DOHH2 (cell line): ENCODE measurements around the gene ACTRT2.

Experiments used
- H3F3A ChIP-seq: fragments of 200-600 bp; sonication (generic), shearing (Covaris generic); 2 replicates; pipeline ENCODE4 v1.6.0; 2016; ENCODE audit warnings: antibody characterized with exemption, mild to moderate bottlenecking; ENCODE audit not compliant: control insufficient read depth, insufficient read depth
- H3K27ac ChIP-seq: fragments of 200-600 bp; sonication (generic); 2 replicates; pipeline ENCODE4 v1.5.1; 2014; ENCODE audit warnings: low read depth, mild to moderate bottlenecking, low read length, moderate library complexity
- H3K27me3 ChIP-seq: fragments of 200-600 bp; sonication (generic); 2 replicates; pipeline ENCODE4 v1.6.1; 2014; ENCODE audit warnings: mild to moderate bottlenecking, low read length, mixed read lengths; ENCODE audit not compliant: control insufficient read depth
- H3K36me3 ChIP-seq: fragments of 200-600 bp; sonication (generic); 2 replicates; pipeline ENCODE4 v1.6.1; 2014; ENCODE audit warnings: mild to moderate bottlenecking, low read length, moderate library complexity, mixed read lengths; ENCODE audit not compliant: control insufficient read depth
- H3K4me1 ChIP-seq: fragments of 200-600 bp; sonication (generic); 2 replicates; pipeline ENCODE4 v1.6.1; 2014; ENCODE audit warnings: mild to moderate bottlenecking, low read length, mixed read lengths; ENCODE audit not compliant: control insufficient read depth
- H3K4me2 ChIP-seq: fragments of 200-600 bp; sonication (generic); 2 replicates; pipeline ENCODE4 v1.6.0; 2014; ENCODE audit warnings: mild to moderate bottlenecking, low read length, moderate library complexity
- H3K4me3 ChIP-seq: fragments of 200-600 bp; sonication (generic); 2 replicates; pipeline ENCODE4 v1.5.1; 2014; ENCODE audit warnings: mild to moderate bottlenecking, low read length, mixed read lengths
- H3K79me2 ChIP-seq: fragments of 200-600 bp; sonication (generic); 2 replicates; pipeline ENCODE4 v1.6.1; 2014; ENCODE audit warnings: mild to moderate bottlenecking, low read length, mixed read lengths; ENCODE audit not compliant: control insufficient read depth
- H3K9me2 ChIP-seq: fragments of 200-600 bp; sonication (generic); replicated peaks from 2 replicates; pipeline ENCODE4 v1.6.1; 2014; ENCODE audit warnings: mild to moderate bottlenecking, low read length, mixed read lengths; ENCODE audit not compliant: control insufficient read depth
- H3K9me3 ChIP-seq: fragments of 200-600 bp; sonication (generic); 2 replicates; pipeline ENCODE4 v1.6.1; 2014; ENCODE audit warnings: antibody characterized with exemption, low read length, mixed read lengths; ENCODE audit not compliant: control insufficient read depth, insufficient read depth
- H4K20me1 ChIP-seq: fragments of 200-600 bp; sonication (generic); 2 replicates; pipeline ENCODE4 v1.6.0; 2014; ENCODE audit warnings: low read depth, mild to moderate bottlenecking, antibody characterized with exemption, low read length, moderate library complexity; ENCODE audit not compliant: control insufficient read depth, insufficient read depth
- EZH2phosphoT487 ChIP-seq: fragments of 200-600 bp; sonication (generic); IDR thresholded peaks from 2 replicates; pipeline ENCODE4 v1.6.1; 2017; ENCODE audit warnings: borderline replicate concordance, mild to moderate bottlenecking, antibody characterized with exemption, low read length, moderate library complexity, mixed read lengths
- TF ChIP-seq, protein P1 (sequence below): fragments of 200-600 bp; sonication (generic); IDR thresholded peaks from one replicate; pipeline ENCODE4 v1.5.1; 2014; ENCODE audit warnings: antibody characterized with exemption, mild to moderate bottlenecking, low read depth, low read length; ENCODE audit not compliant: poor library complexity, severe bottlenecking

Gene ACTRT2

DNA sequence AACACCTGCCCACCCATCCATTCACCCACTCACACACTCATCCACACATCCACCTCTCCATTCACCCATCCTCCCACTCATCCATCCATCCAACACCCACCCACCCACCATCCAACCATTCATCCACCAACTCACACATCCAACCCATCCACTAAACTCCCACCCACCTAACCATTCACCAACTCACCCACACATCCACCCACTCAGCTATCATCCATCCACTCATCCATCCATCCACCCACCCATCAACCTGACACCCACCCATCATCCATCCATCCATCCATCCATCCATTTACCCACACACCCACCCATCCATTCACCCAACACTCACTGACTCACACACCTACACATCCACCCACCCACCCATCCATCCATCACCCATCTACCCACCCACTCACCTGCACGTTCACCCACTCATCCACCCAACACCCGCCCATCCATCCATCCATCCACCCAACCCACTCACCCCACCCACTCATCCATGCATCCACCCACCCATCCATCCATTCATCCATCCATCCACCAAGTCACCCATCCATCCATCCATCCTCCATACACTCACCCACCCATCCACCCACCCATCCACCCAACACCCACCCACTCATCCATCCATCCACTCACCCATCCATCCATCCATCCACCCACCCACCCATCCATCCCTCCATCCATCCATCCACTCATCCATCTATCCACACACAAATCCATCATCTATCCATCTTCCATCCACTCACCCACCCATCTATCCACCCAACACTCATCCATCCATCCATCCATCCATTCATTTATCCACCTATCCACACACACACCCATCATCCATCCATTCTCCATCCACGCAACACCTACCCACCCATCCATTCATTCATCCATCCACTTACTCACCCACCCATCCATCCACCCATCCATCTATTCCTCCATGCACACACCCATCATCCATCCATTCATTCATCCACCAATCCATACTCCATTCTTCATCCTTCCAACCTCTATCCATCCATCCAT, 30.3 kb downstream of the ACTRT2 start:
- Histone ChIP-seq H3K4me3 (no peak overlapping the region), H3K4me2 (no peak overlapping the region), H3K36me3 (no peaks in the 10 kb centered on the region), H3K4me1 (no peaks in the 10 kb centered on the region), H3F3A (no peaks in the 10 kb centered on the region), H3K27me3 (peaks cover 5% of the 10 kb centered on the region; the same call in 1 of the 2 replicates), H3K9me3 (no peaks in the 10 kb centered on the region; the same call in 1 of the 2 replicates), H3K9me2 (no peaks in the 10 kb centered on the region; the same call in 1 of the 2 replicates), H3K27ac (no peak overlapping the region), H3K79me2 (no peaks in the 10 kb centered on the region), H4K20me1 (no peaks in the 10 kb centered on the region)
- TF ChIP-seq, protein P1, sequence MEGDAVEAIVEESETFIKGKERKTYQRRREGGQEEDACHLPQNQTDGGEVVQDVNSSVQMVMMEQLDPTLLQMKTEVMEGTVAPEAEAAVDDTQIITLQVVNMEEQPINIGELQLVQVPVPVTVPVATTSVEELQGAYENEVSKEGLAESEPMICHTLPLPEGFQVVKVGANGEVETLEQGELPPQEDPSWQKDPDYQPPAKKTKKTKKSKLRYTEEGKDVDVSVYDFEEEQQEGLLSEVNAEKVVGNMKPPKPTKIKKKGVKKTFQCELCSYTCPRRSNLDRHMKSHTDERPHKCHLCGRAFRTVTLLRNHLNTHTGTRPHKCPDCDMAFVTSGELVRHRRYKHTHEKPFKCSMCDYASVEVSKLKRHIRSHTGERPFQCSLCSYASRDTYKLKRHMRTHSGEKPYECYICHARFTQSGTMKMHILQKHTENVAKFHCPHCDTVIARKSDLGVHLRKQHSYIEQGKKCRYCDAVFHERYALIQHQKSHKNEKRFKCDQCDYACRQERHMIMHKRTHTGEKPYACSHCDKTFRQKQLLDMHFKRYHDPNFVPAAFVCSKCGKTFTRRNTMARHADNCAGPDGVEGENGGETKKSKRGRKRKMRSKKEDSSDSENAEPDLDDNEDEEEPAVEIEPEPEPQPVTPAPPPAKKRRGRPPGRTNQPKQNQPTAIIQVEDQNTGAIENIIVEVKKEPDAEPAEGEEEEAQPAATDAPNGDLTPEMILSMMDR = no peak
- TF ChIP-seq EZH2phosphoT487 = no peak

DNA sequence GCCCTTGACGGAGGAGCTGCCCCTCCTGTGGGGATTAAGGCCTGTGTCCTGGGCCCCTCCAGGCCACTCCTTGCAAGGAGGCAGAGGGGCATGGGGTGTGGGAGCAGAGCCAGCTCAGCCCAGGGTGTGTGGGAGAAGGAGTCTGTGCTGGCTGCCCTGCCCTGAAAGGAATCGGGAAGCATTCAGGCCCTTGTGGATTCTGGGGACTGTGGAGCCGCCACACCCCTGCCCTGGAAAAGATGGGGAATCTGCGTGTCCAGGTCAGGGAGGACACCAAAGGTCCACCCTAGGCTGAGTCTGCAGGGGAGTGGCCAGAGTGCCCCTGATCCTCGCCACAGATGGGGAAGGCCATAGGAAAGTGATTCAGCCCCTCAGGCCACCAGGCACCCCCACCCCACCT, 31.2 kb downstream of the ACTRT2 start:
- Histone ChIP-seq H3K4me3 (no peak overlapping the region), H3K27ac (no peak overlapping the region), H3K4me2 (no peak overlapping the region), H3K9me2 (no peaks in the 10 kb centered on the region), H3K9me3 (no peaks in the 10 kb centered on the region; the same call in 1 of the 2 replicates), H3K36me3 (no peaks in the 10 kb centered on the region), H4K20me1 (no peaks in the 10 kb centered on the region), H3K27me3 (no peaks in the 10 kb centered on the region), H3K79me2 (no peaks in the 10 kb centered on the region), H3F3A (no peaks in the 10 kb centered on the region), H3K4me1 (no peaks in the 10 kb centered on the region)
- TF ChIP-seq, protein P1 = no peak
- no peak for TF ChIP-seq EZH2phosphoT487

GRCh38 chr1:3053366-3053980, 32.2 kb downstream of the ACTRT2 start:
- Histone ChIP-seq H3K79me2 (no peaks in the 10 kb centered on the region), H3K27me3 (peaks cover 2% of the 10 kb centered on the region; the same call in 1 of the 2 replicates), H3F3A (no peaks in the 10 kb centered on the region), H3K9me3 (no peaks in the 10 kb centered on the region; the same call in 1 of the 2 replicates), H3K4me1 (no peaks in the 10 kb centered on the region), H4K20me1 (no peaks in the 10 kb centered on the region), H3K27ac (no peak overlapping the region), H3K4me2 (no peak overlapping the region), H3K36me3 (no peaks in the 10 kb centered on the region), H3K4me3 (no peak overlapping the region), H3K9me2 (no peaks in the 10 kb centered on the region)
- TF ChIP-seq, protein P1 = no peak
- TF ChIP-seq EZH2phosphoT487 = no peak
